Kidney epithelial cell (primary cell): ENCODE results near the gene GP1BB. TPM values are rescaled to one million over a fixed set of nuclear protein-coding genes. Genes with fewer than 3 reads are reported as not detected.

Experiments
- DNase-seq: peaks from one replicate; pipeline ENCODE4 v3.0.0-alpha.2; 2010; ENCODE audit warnings: low read depth
- H3K27me3 ChIP-seq: 2 replicates; pipeline ENCODE4 v1.6.0; 2011; ENCODE audit warnings: low read length; ENCODE audit not compliant: control insufficient read depth, insufficient read depth
- H3K36me3 ChIP-seq: 2 replicates; pipeline ENCODE4 v1.5.1; 2011; ENCODE audit warnings: low read length; ENCODE audit not compliant: control insufficient read depth, insufficient read depth
- H3K4me3 ChIP-seq: 2 replicates; pipeline ENCODE4 v1.5.1; 2011; ENCODE audit warnings: low read depth, mild to moderate bottlenecking, control low read depth, low read length
- CTCF ChIP-seq: IDR thresholded peaks from 2 replicates; pipeline ENCODE4 v1.5.1; 2011; ENCODE audit warnings: mild to moderate bottlenecking, moderate library complexity, low read length, control low read depth, inconsistent platforms; ENCODE audit not compliant: insufficient read depth, poor library complexity, severe bottlenecking
- total RNA-seq: library from RNA; depleted of rRNA; stranded (reverse); fragments of >200 nt; gene quantifications from 2 replicates; pipeline ENCODE4 v1.2.3, GENCODE V29; 2015

GP1BB gene
- total RNA-seq, 1 donor from 2014 or later: 0.50 TPM

DNA sequence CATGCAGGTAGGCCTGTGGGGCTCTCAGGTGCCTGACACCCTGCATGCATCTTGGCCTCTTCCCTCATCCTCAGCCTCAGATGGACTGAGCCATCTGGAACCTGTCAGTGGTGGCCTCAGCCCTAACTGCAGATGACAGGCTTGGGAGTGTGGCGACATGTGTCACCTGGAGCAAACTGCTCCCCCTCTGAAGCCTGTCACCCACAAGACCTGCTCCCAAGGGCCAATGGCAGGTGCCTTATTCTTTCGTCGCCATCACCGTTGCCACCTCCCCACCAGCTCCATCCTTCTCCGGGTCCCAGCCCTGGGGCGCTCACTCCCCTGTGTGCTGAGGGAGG, 12.6 kb upstream of the GP1BB start:
- Histone ChIP-seq H3K27me3 (peaks cover 39% of the 10 kb centered on the region), H3K4me3 (no peak overlapping the region), H3K36me3 (no peaks in the 10 kb centered on the region)
- DNase-seq: no peak
- TF ChIP-seq CTCF: no peak

GRCh38 chr22:19713245-19713644, 10.1 kb upstream of the GP1BB start:
- TF ChIP-seq CTCF: no peak
- H3K27me3 ChIP-seq: peaks cover 45% of the 10 kb centered on the region

DNA sequence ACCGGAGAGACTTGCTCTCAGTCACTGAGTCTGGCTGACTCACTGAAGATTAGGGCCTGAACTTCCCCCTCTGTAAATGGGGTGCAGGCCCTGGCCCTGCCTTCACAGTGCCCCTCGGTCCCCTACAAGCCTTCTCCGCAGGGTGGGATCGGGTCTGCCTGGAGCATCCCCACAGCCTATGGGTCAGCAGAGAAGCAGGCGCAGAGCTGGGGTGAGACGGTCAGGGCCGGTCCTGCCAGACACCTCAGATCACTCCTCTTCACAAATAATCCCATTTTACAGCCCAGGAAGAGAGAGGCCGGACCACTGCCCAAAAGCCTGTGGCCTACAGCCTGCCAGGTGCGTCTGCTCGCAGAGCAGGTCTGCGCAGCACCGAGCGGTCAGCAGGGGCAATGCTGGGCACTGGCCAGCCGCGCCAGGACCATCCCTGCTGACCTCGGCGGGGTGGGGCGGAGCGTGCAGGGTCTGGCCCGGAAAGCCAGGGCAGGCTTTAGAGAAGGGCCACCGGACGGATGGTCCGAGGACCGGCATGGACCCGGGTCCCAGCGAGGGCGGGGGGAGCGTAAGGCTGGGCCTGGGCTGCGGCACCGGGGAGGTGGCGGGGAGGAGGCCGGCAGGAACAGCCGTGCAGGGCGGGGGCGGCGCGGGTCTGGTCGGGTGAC, 9.6 kb upstream of the GP1BB start:
- peaks cover 46% of the 10 kb centered on the region for H3K27me3 ChIP-seq
- no peaks in the 10 kb centered on the region for H3K36me3 ChIP-seq
- DNase-seq: no peak
- TF ChIP-seq CTCF: no peak
- peak overlapping the region; percentile 43 for H3K4me3 ChIP-seq

More at GRCh38 chr22:19713245-19713644, 10.1 kb upstream of the GP1BB start:
- DNase-seq: no peak
- no peak overlapping the region for H3K4me3 ChIP-seq
- H3K36me3 ChIP-seq: no peaks in the 10 kb centered on the region

- no peak for DNase-seq
- no peak for TF ChIP-seq CTCF
- H3K36me3 ChIP-seq: no peaks in the 10 kb centered on the region
- H3K4me3 ChIP-seq: peak within 1 kb of the TSS; percentile 43
- peaks cover 47% of the 10 kb centered on the region for H3K27me3 ChIP-seq
Measured at GRCh38 chr22:19714312-19715187, 8.8 kb upstream of the GP1BB start, which contains the start of gene SEPTIN5. Gene SEPTIN5, plus strand, starts transcription at chr22:19714503. Its CDS starts 86 bp downstream, at chr22:19714589.

DNA sequence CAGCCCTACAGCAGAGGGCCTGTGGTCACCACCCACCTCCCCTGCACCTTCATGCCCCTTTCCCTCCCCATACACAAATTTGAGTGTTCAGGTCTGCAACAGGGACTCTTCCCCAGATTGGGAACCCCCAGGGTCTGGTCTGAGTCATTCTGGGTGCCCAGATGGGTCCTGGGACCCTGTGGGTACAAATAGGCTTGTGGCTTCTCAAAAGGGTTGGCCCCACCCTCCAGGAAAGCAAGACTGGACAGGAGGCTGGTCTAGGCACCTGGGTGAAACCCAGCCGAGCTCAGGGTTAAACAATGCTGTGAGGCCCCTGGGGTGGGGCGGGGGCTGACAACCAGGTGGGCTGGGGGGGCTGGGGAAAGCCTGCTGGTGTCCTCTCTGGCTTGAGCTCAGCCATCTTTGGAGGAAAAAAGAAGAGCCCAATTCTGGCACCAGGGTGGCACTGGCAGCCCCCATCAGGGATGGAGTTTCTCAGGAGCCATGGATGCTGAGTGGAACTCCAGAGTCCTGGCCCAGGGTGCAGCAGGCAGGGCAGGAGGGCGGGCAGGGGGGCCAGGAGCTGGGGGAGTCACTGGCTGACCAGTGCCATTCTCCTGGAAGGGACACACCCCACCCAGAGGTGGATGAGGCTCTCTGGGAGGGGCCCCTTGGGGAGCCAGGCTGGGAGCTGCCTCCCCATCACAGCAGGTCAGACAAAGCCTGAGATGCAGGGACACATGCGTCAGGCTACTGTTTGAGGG, 8.0 kb upstream of the GP1BB start:
- TF ChIP-seq CTCF: no peak
- H3K4me3 ChIP-seq: no peak overlapping the region
- H3K36me3 ChIP-seq: no peaks in the 10 kb centered on the region
- no peak for DNase-seq
- H3K27me3 ChIP-seq: peaks cover 51% of the 10 kb centered on the region
